Stimulated activated naive CD4-positive, alpha-beta T cell treated with Interleukin-2 at 50 U/mL for 16 hours (primary cell): Measurements from ENCODE around the gene PLSCR4.

ENCODE experiments used
- DNase-seq: peaks from one replicate; lab custom pipeline; 2025; lab: John Stamatoyannopoulos, UW

The PLSCR4 gene

GRCh38 chr3:146160964-146161662 lies 89.8 kb downstream of the PLSCR4 start, which contains the start of gene PLOD2:
TSS of gene PLOD2 (minus strand) at chr3:146161184. CDS start at chr3:146160989, 195 bp downstream.
- no peak for DNase-seq

- no peak for DNase-seq
Measured at GRCh38 chr3:146160321-146160963, 90.5 kb downstream of the PLSCR4 start.

GRCh38 chr3:146159616-146160320 lies 91.1 kb downstream of the PLSCR4 start:
- no peak for DNase-seq

GRCh38 chr3:146159037-146159436 lies 91.9 kb downstream of the PLSCR4 start:
- DNase-seq = no peak

- no peak for DNase-seq
Measured at GRCh38 chr3:146157325-146158060, 93.4 kb downstream of the PLSCR4 start.

- DNase-seq = no peak
Measured at GRCh38 chr3:146156666-146157314, 94.1 kb downstream of the PLSCR4 start.

DNA sequence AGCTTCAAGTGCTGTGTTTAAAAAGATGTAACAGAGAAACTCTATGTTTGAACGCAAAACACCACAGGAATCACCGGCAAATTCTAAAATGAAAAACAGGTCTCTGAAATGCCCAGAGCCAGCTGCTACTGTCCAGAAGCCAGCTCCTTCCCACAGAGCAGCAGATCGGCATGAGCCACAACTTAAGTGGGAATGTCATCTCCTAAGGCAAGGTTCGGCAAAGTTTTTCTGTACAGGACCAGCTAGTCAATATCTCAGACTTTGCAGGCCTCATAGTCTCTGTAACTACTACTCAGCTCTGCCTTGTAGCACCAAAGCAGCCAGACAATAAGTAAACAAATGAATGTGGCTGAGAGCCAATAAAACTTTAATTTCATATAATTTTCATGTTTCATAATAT lies 94.8 kb downstream of the PLSCR4 start:
- DNase-seq = no peak

- DNase-seq = no peak
Measured at GRCh38 chr3:146154995-146155394, 95.9 kb downstream of the PLSCR4 start.

- no peak for DNase-seq
Measured at GRCh38 chr3:146154316-146154715, 96.6 kb downstream of the PLSCR4 start.

GRCh38 chr3:146153429-146153828 lies 97.5 kb downstream of the PLSCR4 start:
- DNase-seq = no peak

DNA sequence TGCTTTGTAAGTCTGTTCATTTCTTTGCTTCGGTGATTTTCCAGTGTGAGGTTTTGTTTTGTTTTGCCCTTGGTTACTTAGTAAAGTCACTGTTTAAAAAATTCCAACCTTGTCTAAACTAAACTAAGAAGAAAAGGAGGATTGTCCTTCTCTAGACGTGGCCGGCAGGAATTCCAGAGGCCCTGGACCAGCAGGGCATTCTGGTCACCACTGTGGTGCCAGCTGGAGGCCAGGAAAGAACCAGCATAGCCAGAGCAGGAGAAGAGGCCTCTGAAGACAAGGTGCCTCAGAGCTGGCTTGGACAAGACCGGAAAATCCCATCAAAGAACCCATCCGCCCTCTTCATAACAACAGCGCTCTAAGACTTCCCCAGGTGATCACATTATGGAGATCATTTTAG lies 98.1 kb downstream of the PLSCR4 start:
- DNase-seq = no peak

DNA sequence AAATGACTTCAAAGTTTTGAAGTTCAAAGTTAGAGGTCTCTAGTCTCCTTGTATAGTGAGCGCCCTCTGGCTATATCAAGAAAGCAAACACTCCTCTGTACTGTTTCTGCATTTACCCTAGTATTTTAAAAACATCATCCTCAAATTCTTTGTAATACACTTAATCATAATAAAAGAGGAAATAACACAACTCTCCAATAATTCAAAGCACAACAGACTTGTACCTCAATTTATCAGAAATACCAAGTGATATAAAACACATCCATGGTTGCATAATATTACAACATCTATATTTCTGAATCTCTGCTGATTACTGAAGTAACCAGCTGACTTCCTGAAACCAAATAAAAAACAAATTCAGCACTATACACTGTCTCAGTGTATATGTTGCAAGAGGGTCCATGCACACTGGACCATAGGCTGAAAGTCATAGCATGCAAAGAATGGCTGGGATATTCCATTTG lies 102.4 kb downstream of the PLSCR4 start:
- no peak for DNase-seq

DNA sequence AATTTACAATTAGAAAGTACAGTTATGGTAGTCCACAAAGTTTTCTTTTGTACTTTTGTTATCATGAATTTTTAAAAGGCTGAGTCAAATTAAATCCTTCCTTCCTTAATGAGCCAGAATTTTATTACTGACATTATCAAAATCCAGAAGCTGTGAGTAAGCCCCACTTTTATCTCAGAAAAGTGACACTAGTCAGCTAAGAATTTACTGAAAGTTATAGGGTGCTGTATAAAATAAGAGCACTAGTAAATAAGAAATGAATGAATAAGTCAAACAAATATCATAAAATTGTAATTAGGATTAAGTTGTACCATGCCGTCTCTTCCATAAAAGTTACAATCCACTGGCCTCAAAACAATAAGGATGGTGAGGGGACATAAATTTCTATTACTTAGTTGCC lies 105.3 kb downstream of the PLSCR4 start:
- no peak for DNase-seq

- no peak for DNase-seq
Measured at GRCh38 chr3:146142757-146143156, 108.1 kb downstream of the PLSCR4 start.
